HG03066 (cell line): ENCODE measurements around the gene CAPZA3.
"Not testable (repeated sequence)": the region's sequence is repeated elsewhere in the genome, so short reads cannot be mapped to it uniquely, and the experiment has no call there.

ENCODE experiments used
- ATAC-seq: cut with Tn5 transposase; IDR thresholded peaks from one replicate; pipeline ENCODE4 v1.9.1; 2021; ENCODE audit warnings: low read depth; ENCODE audit not compliant: unreplicated experiment

CAPZA3 gene

GRCh38 chr12:18737819-18738218 lies at the start of gene CAPZA3, which contains the start of gene PLCZ1:
Gene CAPZA3, plus strand, starts transcription at chr12:18738119. Its CDS starts 150 bp downstream, at chr12:18738269.
Gene PLCZ1, minus strand, starts transcription at chr12:18738012. Its CDS starts 641 bp downstream, at chr12:18737371.
- ATAC-seq: no peak

GRCh38 chr12:18689771-18690170 lies 48.1 kb upstream of the CAPZA3 start:
- no peak for ATAC-seq

GRCh38 chr12:18690653-18691052 lies 47.3 kb upstream of the CAPZA3 start:
- no peak for ATAC-seq

GRCh38 chr12:18693986-18694385 lies 43.9 kb upstream of the CAPZA3 start:
- not testable (repeated sequence) for ATAC-seq

- no peak for ATAC-seq
These were observed 40.8 kb upstream of the CAPZA3 start for GRCh38 chr12:18696971-18697602.

- no peak for ATAC-seq
These were observed 37.6 kb upstream of the CAPZA3 start for GRCh38 chr12:18700271-18700670.

GRCh38 chr12:18703321-18703720 lies 34.6 kb upstream of the CAPZA3 start:
- no peak for ATAC-seq

- no peak for ATAC-seq
These were observed 34.0 kb upstream of the CAPZA3 start for GRCh38 chr12:18703911-18704310.

GRCh38 chr12:18706798-18707197 lies 31.1 kb upstream of the CAPZA3 start:
- ATAC-seq: no peak

- no peak for ATAC-seq
These were observed 21.7 kb upstream of the CAPZA3 start for GRCh38 chr12:18716236-18716635.

GRCh38 chr12:18718462-18718861 lies 19.5 kb upstream of the CAPZA3 start:
- no peak for ATAC-seq

GRCh38 chr12:18719922-18720510 lies 17.9 kb upstream of the CAPZA3 start:
- ATAC-seq: no peak

- ATAC-seq: no peak
These were observed 17.2 kb upstream of the CAPZA3 start for GRCh38 chr12:18720690-18721089.

GRCh38 chr12:18721452-18721851 lies 16.5 kb upstream of the CAPZA3 start:
- ATAC-seq: no peak

GRCh38 chr12:18723752-18724151 lies 14.2 kb upstream of the CAPZA3 start:
- no peak for ATAC-seq

- ATAC-seq: no peak
These were observed 6.8 kb upstream of the CAPZA3 start for GRCh38 chr12:18731156-18731555.

GRCh38 chr12:18747895-18748294 lies 10.0 kb downstream of the CAPZA3 start:
- ATAC-seq: no peak

- no peak for ATAC-seq
These were observed 11.6 kb downstream of the CAPZA3 start for GRCh38 chr12:18749386-18749957.

- no peak for ATAC-seq
These were observed 12.2 kb downstream of the CAPZA3 start for GRCh38 chr12:18750085-18750484.

- no peak for ATAC-seq
These were observed 13.9 kb downstream of the CAPZA3 start for GRCh38 chr12:18751866-18752265.

GRCh38 chr12:18752280-18752920 lies 14.5 kb downstream of the CAPZA3 start:
- ATAC-seq: no peak

GRCh38 chr12:18752947-18753346 lies 15.0 kb downstream of the CAPZA3 start:
- ATAC-seq: no peak
